GM23338 (cell line): ENCODE data around the gene ARL2BP. TPM values are rescaled to one million over a fixed set of nuclear protein-coding genes. Genes with fewer than 3 reads are reported as not detected.

ENCODE experiments used
- ATAC-seq: fragments of 200-7000 bp; cut with Tn5 transposase; 3 replicates; pipeline ENCODE4 v1.9.1; 2020
- DNase-seq: peaks from one replicate; pipeline ENCODE4 v3.0.0-alpha.2; 2015; ENCODE audit warnings: low spot score
- H2AFZ ChIP-seq: fragments of 200-600 bp; sonication (generic); 2 replicates; pipeline ENCODE4 v1.8.0; 2016; ENCODE audit warnings: antibody characterized with exemption, mild to moderate bottlenecking, moderate library complexity
- H3F3A ChIP-seq: fragments of 200-600 bp; sonication (generic); replicated peaks from 2 replicates; pipeline ENCODE4 v1.8.0; 2017; ENCODE audit warnings: antibody characterized with exemption, mixed run types, low read depth
- H3K27ac ChIP-seq: fragments of 200-600 bp; sonication (generic); 2 replicates; pipeline ENCODE4 v1.6.1; 2016; ENCODE audit warnings: low read depth
- H3K27me3 ChIP-seq: fragments of 200-600 bp; sonication (generic); 2 replicates; pipeline ENCODE4 v1.8.0; 2016; ENCODE audit warnings: mild to moderate bottlenecking, mixed run types, moderate library complexity; ENCODE audit not compliant: insufficient read depth
- H3K36me3 ChIP-seq: fragments of 200-600 bp; sonication (generic); 2 replicates; pipeline ENCODE4 v1.8.0; 2016; ENCODE audit warnings: mild to moderate bottlenecking; ENCODE audit not compliant: insufficient read depth
- H3K4me1 ChIP-seq: fragments of 200-600 bp; sonication (generic); 2 replicates; pipeline ENCODE4 v1.8.0; 2016; ENCODE audit warnings: mild to moderate bottlenecking, moderate library complexity; ENCODE audit not compliant: insufficient read depth
- H3K4me2 ChIP-seq: fragments of 200-600 bp; sonication (generic); 2 replicates; pipeline ENCODE4 v1.7.1; 2017; ENCODE audit warnings: mixed run types
- H3K4me3 ChIP-seq: fragments of 200-600 bp; sonication (generic); 2 replicates; pipeline ENCODE4 v1.6.1; 2016; ENCODE audit warnings: mixed run types
- H3K79me2 ChIP-seq: fragments of 200-600 bp; sonication (generic); replicated peaks from 2 replicates; pipeline ENCODE4 v1.8.0; 2017; ENCODE audit warnings: mild to moderate bottlenecking; ENCODE audit not compliant: insufficient read depth
- H3K9me2 ChIP-seq: fragments of 200-600 bp; sonication (generic); 2 replicates; pipeline ENCODE4 v1.8.0; 2017; ENCODE audit not compliant: insufficient read depth
- H4K20me1 ChIP-seq: fragments of 200-600 bp; sonication (generic); replicated peaks from 2 replicates; pipeline ENCODE4 v1.8.0; 2017; ENCODE audit warnings: mild to moderate bottlenecking; ENCODE audit not compliant: insufficient read depth
- H3K27ac Mint-ChIP-seq: 2 replicates; pipeline ENCODE4 v1.8.0; 2020; ENCODE audit warnings: inconsistent platforms, mild to moderate bottlenecking, moderate library complexity, mixed read lengths
- H3K27me3 Mint-ChIP-seq: 3 replicates; pipeline ENCODE4 v1.8.0; 2022; ENCODE audit warnings: low read depth, mild to moderate bottlenecking, moderate library complexity, mixed read lengths, inconsistent platforms; ENCODE audit not compliant: insufficient read depth, poor library complexity
- H3K36me3 Mint-ChIP-seq: 3 replicates; pipeline ENCODE4 v1.8.0; 2021; ENCODE audit warnings: low read depth, mild to moderate bottlenecking, inconsistent platforms, moderate library complexity, mixed read lengths
- H3K4me1 Mint-ChIP-seq: 3 replicates; pipeline ENCODE4 v1.8.0; 2020; ENCODE audit warnings: mild to moderate bottlenecking, inconsistent platforms, mixed read lengths
- H3K4me3 Mint-ChIP-seq: 3 replicates; pipeline ENCODE4 v1.8.0; 2021; ENCODE audit warnings: moderate library complexity, mild to moderate bottlenecking, inconsistent platforms, mixed read lengths
- H3K9me3 Mint-ChIP-seq: 3 replicates; pipeline ENCODE4 v1.8.0; 2020; ENCODE audit warnings: moderate library complexity, mild to moderate bottlenecking, inconsistent platforms, mixed read lengths
- CREB1 ChIP-seq: fragments of 250-450 bp; sonication (Bioruptor Pico); IDR thresholded peaks from 2 replicates; pipeline ENCODE4 v1.5.0; 2020; ENCODE audit warnings: low read depth, mild to moderate bottlenecking, moderate library complexity
- EZH2 ChIP-seq: fragments of 200-600 bp; sonication (generic); IDR thresholded peaks from one replicate; pipeline ENCODE4 v1.8.0; 2017; ENCODE audit warnings: antibody characterized with exemption, mild to moderate bottlenecking, low read depth; ENCODE audit not compliant: unreplicated experiment
- EZH2phosphoT487 ChIP-seq: fragments of 200-600 bp; sonication (generic); IDR thresholded peaks from one replicate; pipeline ENCODE4 v1.8.1; 2018; ENCODE audit warnings: antibody characterized with exemption; ENCODE audit not compliant: unreplicated experiment
- JUNB ChIP-seq: IDR thresholded peaks from one replicate; pipeline ENCODE4 v1.6.1; 2016; ENCODE audit warnings: antibody characterized with exemption; ENCODE audit not compliant: unreplicated experiment
- NANOG ChIP-seq: IDR thresholded peaks from 2 replicates; pipeline ENCODE4 v1.6.1; 2016; ENCODE audit warnings: antibody characterized with exemption, borderline replicate concordance
- POLR2AphosphoS5 ChIP-seq: IDR thresholded peaks from 2 replicates; pipeline ENCODE4 v1.6.1; 2016; ENCODE audit warnings: antibody characterized with exemption, low read depth
- STAT1 ChIP-seq: IDR thresholded peaks from one replicate; pipeline ENCODE4 v1.6.1; 2016; ENCODE audit warnings: antibody characterized with exemption; ENCODE audit not compliant: unreplicated experiment
- ZNF114 ChIP-seq: fragments of 250-450 bp; sonication (Bioruptor Pico); IDR thresholded peaks from 2 replicates; pipeline ENCODE4 v1.5.0; 2020; ENCODE audit warnings: mild to moderate bottlenecking, moderate library complexity
- ZNF331 ChIP-seq: fragments of 250-450 bp; sonication (Bioruptor Pico); IDR thresholded peaks from 2 replicates; pipeline ENCODE4 v1.5.0; 2020; ENCODE audit warnings: low read depth, mild to moderate bottlenecking, moderate library complexity
- ZNF462 ChIP-seq: fragments of 250-450 bp; sonication (Bioruptor Pico); IDR thresholded peaks from 2 replicates; pipeline ENCODE4 v1.5.0; 2020; ENCODE audit warnings: mild to moderate bottlenecking, moderate library complexity
- polyA plus RNA-seq: library from polyadenylated mRNA; unstranded; fragments of >200 nt; fragmentation: Nextera tagmentation; extraction: Ambion mirVana; gene quantifications from 2 replicates; pipeline ENCODE4 v1.2.1, GENCODE V29; 2016
- total RNA-seq: library from RNA; depleted of rRNA; stranded (reverse); fragments of >200 nt; shearing (Covaris generic); gene quantifications from 2 replicates; pipeline ENCODE4 v1.2.3, GENCODE V29; 2014
- TF ChIP-seq, protein P1 (sequence below): IDR thresholded peaks from 2 replicates; pipeline ENCODE4 v1.6.1; 2016; ENCODE audit warnings: antibody characterized with exemption
- TF ChIP-seq, protein P2 (sequence below): IDR thresholded peaks from one replicate; pipeline ENCODE4 v1.6.1; 2018; ENCODE audit warnings: antibody characterized with exemption; ENCODE audit not compliant: unreplicated experiment
- TF ChIP-seq, protein P3 (sequence below), 2 experiments: fragments of 200-600 bp in 1 of 2; sonication (generic) in 1 of 2; conservative IDR thresholded peaks; 2 replicates each; pipeline versions ENCODE4 v1.5.1 to v1.6.1; 2016 to 2017; ENCODE audit warnings: antibody characterized with exemption in 2 of 2, low read depth in 2 of 2, mild to moderate bottlenecking in 2 of 2, moderate library complexity in 1 of 2

ARL2BP gene
- total and polyA plus RNA-seq, 2 experiments from 2014 or later: 10.3 to 13.4 TPM

GRCh38 chr16:57282510-57283213 is 37.6 kb downstream of the ARL2BP start:
- H3K4me2 ChIP-seq: no peak overlapping the region
- ATAC-seq: no peak
- H3K27ac Mint-ChIP-seq: no peak overlapping the region

More at GRCh38 chr16:57282510-57283213, 37.6 kb downstream of the ARL2BP start:
- H3K4me3 ChIP-seq: no peak overlapping the region
- H3K4me1 ChIP-seq: no peaks in the 10 kb centered on the region
- peaks cover 38% of the 10 kb centered on the region for H3K27me3 ChIP-seq
- no peak overlapping the region for H2AFZ ChIP-seq
- DNase-seq: no peak
- H4K20me1 ChIP-seq: no peaks in the 10 kb centered on the region
- H3K36me3 ChIP-seq: no peaks in the 10 kb centered on the region
- TF ChIP-seq CREB1 (no peak), POLR2AphosphoS5 (no peak), ZNF114 (CRISPR knock-in tag) (no peak), EZH2phosphoT487 (no peak), NANOG (no peak), ZNF331 (CRISPR knock-in tag) (no peak), EZH2 (no peak), STAT1 (no peak), ZNF462 (CRISPR knock-in tag) (no peak), JUNB (no peak)
- TF ChIP-seq, protein P1, sequence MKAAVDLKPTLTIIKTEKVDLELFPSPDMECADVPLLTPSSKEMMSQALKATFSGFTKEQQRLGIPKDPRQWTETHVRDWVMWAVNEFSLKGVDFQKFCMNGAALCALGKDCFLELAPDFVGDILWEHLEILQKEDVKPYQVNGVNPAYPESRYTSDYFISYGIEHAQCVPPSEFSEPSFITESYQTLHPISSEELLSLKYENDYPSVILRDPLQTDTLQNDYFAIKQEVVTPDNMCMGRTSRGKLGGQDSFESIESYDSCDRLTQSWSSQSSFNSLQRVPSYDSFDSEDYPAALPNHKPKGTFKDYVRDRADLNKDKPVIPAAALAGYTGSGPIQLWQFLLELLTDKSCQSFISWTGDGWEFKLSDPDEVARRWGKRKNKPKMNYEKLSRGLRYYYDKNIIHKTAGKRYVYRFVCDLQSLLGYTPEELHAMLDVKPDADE: no peak
- TF ChIP-seq, protein P2, sequence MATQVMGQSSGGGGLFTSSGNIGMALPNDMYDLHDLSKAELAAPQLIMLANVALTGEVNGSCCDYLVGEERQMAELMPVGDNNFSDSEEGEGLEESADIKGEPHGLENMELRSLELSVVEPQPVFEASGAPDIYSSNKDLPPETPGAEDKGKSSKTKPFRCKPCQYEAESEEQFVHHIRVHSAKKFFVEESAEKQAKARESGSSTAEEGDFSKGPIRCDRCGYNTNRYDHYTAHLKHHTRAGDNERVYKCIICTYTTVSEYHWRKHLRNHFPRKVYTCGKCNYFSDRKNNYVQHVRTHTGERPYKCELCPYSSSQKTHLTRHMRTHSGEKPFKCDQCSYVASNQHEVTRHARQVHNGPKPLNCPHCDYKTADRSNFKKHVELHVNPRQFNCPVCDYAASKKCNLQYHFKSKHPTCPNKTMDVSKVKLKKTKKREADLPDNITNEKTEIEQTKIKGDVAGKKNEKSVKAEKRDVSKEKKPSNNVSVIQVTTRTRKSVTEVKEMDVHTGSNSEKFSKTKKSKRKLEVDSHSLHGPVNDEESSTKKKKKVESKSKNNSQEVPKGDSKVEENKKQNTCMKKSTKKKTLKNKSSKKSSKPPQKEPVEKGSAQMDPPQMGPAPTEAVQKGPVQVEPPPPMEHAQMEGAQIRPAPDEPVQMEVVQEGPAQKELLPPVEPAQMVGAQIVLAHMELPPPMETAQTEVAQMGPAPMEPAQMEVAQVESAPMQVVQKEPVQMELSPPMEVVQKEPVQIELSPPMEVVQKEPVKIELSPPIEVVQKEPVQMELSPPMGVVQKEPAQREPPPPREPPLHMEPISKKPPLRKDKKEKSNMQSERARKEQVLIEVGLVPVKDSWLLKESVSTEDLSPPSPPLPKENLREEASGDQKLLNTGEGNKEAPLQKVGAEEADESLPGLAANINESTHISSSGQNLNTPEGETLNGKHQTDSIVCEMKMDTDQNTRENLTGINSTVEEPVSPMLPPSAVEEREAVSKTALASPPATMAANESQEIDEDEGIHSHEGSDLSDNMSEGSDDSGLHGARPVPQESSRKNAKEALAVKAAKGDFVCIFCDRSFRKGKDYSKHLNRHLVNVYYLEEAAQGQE: no peak
- TF ChIP-seq, protein P3, sequence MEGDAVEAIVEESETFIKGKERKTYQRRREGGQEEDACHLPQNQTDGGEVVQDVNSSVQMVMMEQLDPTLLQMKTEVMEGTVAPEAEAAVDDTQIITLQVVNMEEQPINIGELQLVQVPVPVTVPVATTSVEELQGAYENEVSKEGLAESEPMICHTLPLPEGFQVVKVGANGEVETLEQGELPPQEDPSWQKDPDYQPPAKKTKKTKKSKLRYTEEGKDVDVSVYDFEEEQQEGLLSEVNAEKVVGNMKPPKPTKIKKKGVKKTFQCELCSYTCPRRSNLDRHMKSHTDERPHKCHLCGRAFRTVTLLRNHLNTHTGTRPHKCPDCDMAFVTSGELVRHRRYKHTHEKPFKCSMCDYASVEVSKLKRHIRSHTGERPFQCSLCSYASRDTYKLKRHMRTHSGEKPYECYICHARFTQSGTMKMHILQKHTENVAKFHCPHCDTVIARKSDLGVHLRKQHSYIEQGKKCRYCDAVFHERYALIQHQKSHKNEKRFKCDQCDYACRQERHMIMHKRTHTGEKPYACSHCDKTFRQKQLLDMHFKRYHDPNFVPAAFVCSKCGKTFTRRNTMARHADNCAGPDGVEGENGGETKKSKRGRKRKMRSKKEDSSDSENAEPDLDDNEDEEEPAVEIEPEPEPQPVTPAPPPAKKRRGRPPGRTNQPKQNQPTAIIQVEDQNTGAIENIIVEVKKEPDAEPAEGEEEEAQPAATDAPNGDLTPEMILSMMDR (conservative IDR thresholded peaks at IDR 0.05; ENCODE audit: low read depth in 2 of 2): no peak
- Mint-ChIP-seq H3K9me3 (peaks cover 3% of the 10 kb centered on the region; the same call in 1 of the 3 replicates), H3K4me3 (no peak overlapping the region), H3K27me3 (peaks cover 29% of the 10 kb centered on the region), H3K4me1 (peaks cover 6% of the 10 kb centered on the region; the same call in 1 of the 3 replicates), H3K36me3 (no peaks in the 10 kb centered on the region)
- no peaks in the 10 kb centered on the region for H3F3A ChIP-seq
- H3K27ac ChIP-seq: no peak overlapping the region
- no peaks in the 10 kb centered on the region for H3K9me2 ChIP-seq
- H3K79me2 ChIP-seq: no peaks in the 10 kb centered on the region
